MM.1S (cell line): ENCODE data around the gene ZCCHC7.

Source experiments
- DNase-seq: peaks from one replicate; pipeline ENCODE4 v3.0.0-alpha.2; 2015
- H2AFZ ChIP-seq: fragments of 300-600 bp; sonication (generic); 2 replicates; pipeline ENCODE4 v1.6.0; 2016; ENCODE audit warnings: antibody characterized with exemption, low read length
- H3F3A ChIP-seq: fragments of 300-600 bp; sonication (generic); 2 replicates; pipeline ENCODE4 v1.6.1; 2016; ENCODE audit warnings: mild to moderate bottlenecking, antibody characterized with exemption, low read length, moderate library complexity, mixed read lengths; ENCODE audit not compliant: insufficient read depth
- H3K27ac ChIP-seq: fragments of 300-600 bp; sonication (generic); 2 replicates; pipeline ENCODE4 v1.5.1; 2016; ENCODE audit warnings: mild to moderate bottlenecking, low read length
- H3K27me3 ChIP-seq: fragments of 300-600 bp; sonication (generic); replicated peaks from 2 replicates; pipeline ENCODE4 v1.6.0; 2016; ENCODE audit warnings: low read length; ENCODE audit not compliant: insufficient read depth
- H3K36me3 ChIP-seq: fragments of 300-600 bp; sonication (generic); replicated peaks from 2 replicates; pipeline ENCODE4 v1.6.1; 2016; ENCODE audit warnings: mild to moderate bottlenecking, low read length, mixed read lengths; ENCODE audit not compliant: insufficient read depth
- H3K4me1 ChIP-seq: fragments of 300-600 bp; sonication (generic); 2 replicates; pipeline ENCODE4 v1.6.1; 2016; ENCODE audit warnings: low read length, mixed read lengths
- H3K4me2 ChIP-seq: fragments of 300-600 bp; sonication (generic); 2 replicates; pipeline ENCODE4 v1.6.0; 2016; ENCODE audit warnings: low read depth, low read length
- H3K4me3 ChIP-seq: fragments of 300-600 bp; sonication (generic); 2 replicates; pipeline ENCODE4 v1.5.1; 2016; ENCODE audit warnings: low read length, mixed read lengths
- H3K79me2 ChIP-seq: fragments of 300-600 bp; sonication (generic); 2 replicates; pipeline ENCODE4 v1.6.1; 2016; ENCODE audit warnings: mixed run types, low read length, mixed read lengths
- H3K9ac ChIP-seq: fragments of 300-600 bp; sonication (generic); 2 replicates; pipeline ENCODE4 v1.6.1; 2016; ENCODE audit warnings: low read length, mixed read lengths
- H3K9me2 ChIP-seq: fragments of 300-600 bp; sonication (generic); replicated peaks from 2 replicates; pipeline ENCODE4 v1.6.1; 2016; ENCODE audit warnings: mild to moderate bottlenecking, low read length, mixed read lengths; ENCODE audit not compliant: insufficient read depth
- H3K9me3 ChIP-seq: fragments of 300-600 bp; sonication (generic); replicated peaks from 2 replicates; pipeline ENCODE4 v1.6.1; 2016; ENCODE audit warnings: mild to moderate bottlenecking, low read length, mixed read lengths; ENCODE audit not compliant: insufficient read depth
- H4K20me1 ChIP-seq: fragments of 300-600 bp; sonication (generic); 2 replicates; pipeline ENCODE4 v1.6.1; 2016; ENCODE audit warnings: mild to moderate bottlenecking, low read length, moderate library complexity, mixed read lengths; ENCODE audit not compliant: insufficient read depth
- EZH2 ChIP-seq: fragments of 300-600 bp; sonication (generic); optimal IDR thresholded peaks from 2 replicates; pipeline ENCODE3; 2017; ENCODE audit warnings: low read depth, mild to moderate bottlenecking, antibody characterized with exemption, low read length, mixed read lengths
- EZH2phosphoT487 ChIP-seq: fragments of 300-600 bp; sonication (generic); IDR thresholded peaks from 2 replicates; pipeline ENCODE4 v1.6.1; 2018; ENCODE audit warnings: antibody characterized with exemption, low read length
- TF ChIP-seq, protein P1 (sequence below): fragments of 300-600 bp; sonication (generic); IDR thresholded peaks from 2 replicates; pipeline ENCODE4 v1.5.1; 2016; ENCODE audit warnings: antibody characterized with exemption, low read length, mixed read lengths

The ZCCHC7 gene

GRCh38 chr9:37179576-37179975 lies 59.2 kb downstream of the ZCCHC7 start:
- H4K20me1 ChIP-seq: no peaks in the 10 kb centered on the region
- TF ChIP-seq EZH2phosphoT487: no peak
- TF ChIP-seq, protein P1, sequence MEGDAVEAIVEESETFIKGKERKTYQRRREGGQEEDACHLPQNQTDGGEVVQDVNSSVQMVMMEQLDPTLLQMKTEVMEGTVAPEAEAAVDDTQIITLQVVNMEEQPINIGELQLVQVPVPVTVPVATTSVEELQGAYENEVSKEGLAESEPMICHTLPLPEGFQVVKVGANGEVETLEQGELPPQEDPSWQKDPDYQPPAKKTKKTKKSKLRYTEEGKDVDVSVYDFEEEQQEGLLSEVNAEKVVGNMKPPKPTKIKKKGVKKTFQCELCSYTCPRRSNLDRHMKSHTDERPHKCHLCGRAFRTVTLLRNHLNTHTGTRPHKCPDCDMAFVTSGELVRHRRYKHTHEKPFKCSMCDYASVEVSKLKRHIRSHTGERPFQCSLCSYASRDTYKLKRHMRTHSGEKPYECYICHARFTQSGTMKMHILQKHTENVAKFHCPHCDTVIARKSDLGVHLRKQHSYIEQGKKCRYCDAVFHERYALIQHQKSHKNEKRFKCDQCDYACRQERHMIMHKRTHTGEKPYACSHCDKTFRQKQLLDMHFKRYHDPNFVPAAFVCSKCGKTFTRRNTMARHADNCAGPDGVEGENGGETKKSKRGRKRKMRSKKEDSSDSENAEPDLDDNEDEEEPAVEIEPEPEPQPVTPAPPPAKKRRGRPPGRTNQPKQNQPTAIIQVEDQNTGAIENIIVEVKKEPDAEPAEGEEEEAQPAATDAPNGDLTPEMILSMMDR: no peak
- TF ChIP-seq EZH2: no peak
- no peak for DNase-seq
- H3K9me2 ChIP-seq: no peaks in the 10 kb centered on the region
- no peaks in the 10 kb centered on the region for H3K27me3 ChIP-seq
- no peaks in the 10 kb centered on the region for H3K9me3 ChIP-seq
- H3K9ac ChIP-seq: no peak overlapping the region
- H3K36me3 ChIP-seq: no peaks in the 10 kb centered on the region
- H3K4me1 ChIP-seq: no peaks in the 10 kb centered on the region
- no peak overlapping the region for H3K27ac ChIP-seq
- H3K79me2 ChIP-seq: no peaks in the 10 kb centered on the region
- no peak overlapping the region for H2AFZ ChIP-seq
- H3F3A ChIP-seq: no peaks in the 10 kb centered on the region
- H3K4me3 ChIP-seq: no peak overlapping the region
- H3K4me2 ChIP-seq: no peak overlapping the region

GRCh38 chr9:37180138-37180537 lies 59.8 kb downstream of the ZCCHC7 start:
- H3K36me3 ChIP-seq: no peaks in the 10 kb centered on the region
- H4K20me1 ChIP-seq: no peaks in the 10 kb centered on the region
- no peak overlapping the region for H3K4me2 ChIP-seq
- H3K79me2 ChIP-seq: peaks cover 3% of the 10 kb centered on the region
- H3K9ac ChIP-seq: no peak overlapping the region
- H3K4me3 ChIP-seq: no peak overlapping the region
- H3F3A ChIP-seq: no peaks in the 10 kb centered on the region
- no peaks in the 10 kb centered on the region for H3K9me3 ChIP-seq
- no peaks in the 10 kb centered on the region for H3K27me3 ChIP-seq
- no peak for DNase-seq
- H3K4me1 ChIP-seq: no peaks in the 10 kb centered on the region
- no peaks in the 10 kb centered on the region for H3K9me2 ChIP-seq
- H3K27ac ChIP-seq: no peak overlapping the region
- no peak for TF ChIP-seq EZH2phosphoT487
- TF ChIP-seq, protein P1: no peak
- no peak for TF ChIP-seq EZH2
- H2AFZ ChIP-seq: no peak overlapping the region

DNA sequence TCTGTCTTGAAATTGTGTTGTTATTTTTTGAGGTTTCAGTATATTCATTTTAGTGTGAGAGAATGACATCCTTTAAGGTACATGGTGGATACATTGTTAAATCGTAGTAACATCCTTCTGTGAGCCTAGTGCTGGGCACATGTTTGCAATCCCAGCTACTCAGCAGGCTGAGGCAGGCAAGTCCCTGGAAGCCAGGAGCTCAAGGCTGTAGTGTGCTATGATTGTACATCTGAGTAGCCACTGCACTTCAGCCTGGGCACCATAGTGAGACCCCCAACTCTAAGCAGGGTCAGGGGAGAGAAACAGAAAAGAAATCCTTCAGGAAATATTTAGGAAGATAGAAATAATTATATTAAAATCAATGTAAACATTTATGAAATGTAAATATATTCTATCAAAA lies 62.3 kb downstream of the ZCCHC7 start:
- no peak overlapping the region for H2AFZ ChIP-seq
- H3K9me2 ChIP-seq: no peaks in the 10 kb centered on the region
- H3K9ac ChIP-seq: no peak overlapping the region
- no peak overlapping the region for H3K4me2 ChIP-seq
- no peaks in the 10 kb centered on the region for H3K27me3 ChIP-seq
- H3K79me2 ChIP-seq: peaks cover 7% of the 10 kb centered on the region
- no peak overlapping the region for H3K4me3 ChIP-seq
- no peaks in the 10 kb centered on the region for H3K36me3 ChIP-seq
- TF ChIP-seq EZH2phosphoT487 (no peak), EZH2 (no peak)
- TF ChIP-seq, protein P1: no peak
- no peaks in the 10 kb centered on the region for H4K20me1 ChIP-seq
- DNase-seq: no peak
- H3K27ac ChIP-seq: no peak overlapping the region
- H3K4me1 ChIP-seq: peaks cover 16% of the 10 kb centered on the region
- no peaks in the 10 kb centered on the region for H3K9me3 ChIP-seq
- peaks cover 6% of the 10 kb centered on the region for H3F3A ChIP-seq
